ENCODE data around the gene HOXB5. TPM values are rescaled to one million over a fixed set of nuclear protein-coding genes. Genes with fewer than 3 reads are reported as not detected.

The HOXB5 gene
- polyA plus RNA-seq, 5 donors: 28.0 to 34.6 (median 29.8) TPM

GRCh38 chr17:48577330-48577945 lies 16.1 kb downstream of the HOXB5 start:
- DNase-seq: no peak

DNA sequence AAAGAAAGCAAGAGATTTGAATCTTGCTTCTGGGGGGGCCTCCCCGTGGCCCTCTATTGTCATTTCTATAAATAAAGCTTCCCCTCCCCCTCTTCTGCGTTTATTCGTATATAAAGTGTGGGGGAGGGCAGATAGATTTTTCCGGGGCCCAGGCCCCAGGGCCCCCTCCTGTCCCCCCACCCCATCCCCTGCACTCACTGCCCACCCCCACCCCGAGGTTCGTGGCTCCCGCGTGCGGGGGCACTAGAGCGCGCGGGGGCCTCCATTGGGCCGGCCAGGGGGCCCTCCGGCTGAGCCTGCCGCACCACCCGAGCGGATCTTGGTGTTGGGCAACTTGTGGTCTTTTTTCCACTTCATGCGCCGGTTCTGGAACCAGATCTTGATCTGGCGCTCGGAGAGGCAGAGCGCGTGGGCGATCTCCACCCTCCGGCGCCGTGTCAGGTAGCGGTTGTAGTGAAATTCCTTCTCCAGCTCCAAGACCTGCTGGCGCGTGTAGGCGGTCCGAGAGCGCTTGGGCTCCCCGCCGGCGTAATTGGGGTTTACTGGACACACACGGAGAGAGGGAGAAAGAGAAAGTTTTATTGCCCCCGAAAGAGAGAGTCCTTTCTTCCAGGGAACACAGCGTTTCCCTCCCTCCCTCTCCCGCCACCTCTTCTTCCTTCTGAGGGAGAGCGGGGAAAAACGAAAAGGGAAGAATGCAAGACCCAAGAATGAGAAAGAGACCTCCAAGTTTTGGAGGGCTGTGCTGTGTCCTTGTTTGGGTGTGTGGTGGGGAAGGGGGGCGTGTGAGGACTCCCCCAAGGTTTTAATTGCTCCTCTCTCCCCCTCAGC lies 16.9 kb downstream of the HOXB5 start:
- DNase-seq: no peak

- no peak for DNase-seq
Measured at GRCh38 chr17:48575673-48576478, 17.7 kb downstream of the HOXB5 start.

DNA sequence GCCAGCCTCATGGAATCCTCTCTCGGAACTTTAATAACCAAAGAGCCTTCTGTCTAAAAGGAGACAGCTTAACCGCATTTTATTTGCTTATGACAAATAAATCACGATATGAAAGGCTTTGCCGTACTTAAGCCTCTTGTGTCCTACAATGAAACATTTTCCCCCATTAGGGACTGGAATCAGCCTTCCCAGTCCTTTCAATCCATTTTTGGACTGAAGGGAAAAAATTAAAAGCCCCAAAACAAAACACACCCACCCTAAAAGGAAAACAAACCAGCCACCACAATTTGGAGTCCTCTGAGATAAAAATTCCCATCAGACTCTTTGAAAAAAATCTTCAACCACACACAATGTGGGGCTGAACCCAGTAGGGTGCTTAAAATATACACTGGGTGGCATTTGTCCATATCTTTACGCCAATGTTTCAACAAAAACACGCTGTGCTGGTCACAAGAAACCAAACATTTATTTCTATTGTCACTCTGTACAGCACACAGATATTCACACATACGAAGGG lies 18.5 kb downstream of the HOXB5 start:
- DNase-seq: no peak

DNA sequence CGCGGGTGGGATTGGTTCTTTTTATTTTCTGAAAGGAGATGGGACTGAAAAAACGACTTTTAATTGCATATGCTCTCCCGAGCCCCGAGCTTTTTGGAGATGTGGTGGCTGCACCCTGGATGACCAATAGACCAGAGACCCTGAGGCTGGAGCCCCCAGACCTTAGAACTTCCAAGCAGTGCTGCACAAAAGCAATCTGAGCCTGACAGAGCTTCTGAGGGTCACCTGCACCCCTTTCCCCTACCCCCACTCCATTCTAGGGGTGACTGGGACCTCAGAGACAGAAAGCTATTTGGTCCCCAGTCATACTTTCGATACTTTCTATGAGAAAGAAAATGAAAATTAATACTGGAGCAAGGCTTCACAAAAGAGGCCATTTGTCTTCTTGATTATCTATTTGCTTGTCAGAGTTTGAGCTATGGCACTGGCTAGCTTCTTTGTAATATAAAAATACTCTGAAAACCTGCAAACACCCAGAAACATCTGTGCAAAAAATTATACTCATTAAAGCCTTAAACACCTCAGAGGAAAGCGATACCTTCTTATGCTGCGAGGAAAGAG lies 19.0 kb downstream of the HOXB5 start:
- no peak for DNase-seq

- DNase-seq: no peak
Measured at GRCh38 chr17:48571826-48572417, 21.7 kb downstream of the HOXB5 start.

DNA sequence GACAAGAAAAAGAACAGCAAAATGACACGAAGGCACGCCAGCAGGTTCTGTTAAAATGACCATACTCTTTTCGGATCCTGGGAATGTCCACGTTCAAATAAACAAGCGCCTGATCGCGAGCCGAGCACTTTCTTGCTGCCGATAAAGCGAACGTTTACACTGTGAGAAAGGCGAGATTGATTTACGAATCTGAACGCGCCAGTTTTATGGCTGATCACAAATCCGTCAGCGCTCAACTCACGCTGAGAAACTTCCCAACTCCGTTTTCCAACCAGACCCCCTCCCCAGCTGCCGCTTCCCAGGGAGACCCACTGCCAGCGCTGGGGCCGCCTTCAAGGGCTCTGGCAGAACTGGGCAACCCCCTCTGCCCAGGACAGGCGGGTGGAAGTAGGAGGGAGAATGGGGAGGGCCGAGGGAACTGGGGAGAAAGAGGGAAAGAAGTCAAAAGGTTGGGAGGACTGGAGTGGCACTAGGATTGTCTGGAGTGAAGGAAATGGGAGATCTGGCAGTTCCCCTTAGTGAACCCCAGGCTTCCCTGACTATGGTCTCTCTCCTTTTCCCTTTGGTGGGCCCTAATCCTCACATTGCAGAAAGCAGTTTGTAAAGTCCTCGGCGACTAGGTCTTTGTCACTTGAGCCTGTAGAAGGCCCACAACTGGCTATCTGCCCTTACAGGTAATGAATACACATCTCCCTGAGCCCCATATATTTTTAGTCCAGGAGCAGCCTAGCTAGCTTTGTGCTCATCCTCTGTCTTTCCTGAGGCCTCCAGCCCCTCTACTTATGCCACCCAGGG lies 22.4 kb downstream of the HOXB5 start:
- no peak for DNase-seq

GRCh38 chr17:48570325-48571023 lies 23.1 kb downstream of the HOXB5 start:
- DNase-seq: no peak

DNA sequence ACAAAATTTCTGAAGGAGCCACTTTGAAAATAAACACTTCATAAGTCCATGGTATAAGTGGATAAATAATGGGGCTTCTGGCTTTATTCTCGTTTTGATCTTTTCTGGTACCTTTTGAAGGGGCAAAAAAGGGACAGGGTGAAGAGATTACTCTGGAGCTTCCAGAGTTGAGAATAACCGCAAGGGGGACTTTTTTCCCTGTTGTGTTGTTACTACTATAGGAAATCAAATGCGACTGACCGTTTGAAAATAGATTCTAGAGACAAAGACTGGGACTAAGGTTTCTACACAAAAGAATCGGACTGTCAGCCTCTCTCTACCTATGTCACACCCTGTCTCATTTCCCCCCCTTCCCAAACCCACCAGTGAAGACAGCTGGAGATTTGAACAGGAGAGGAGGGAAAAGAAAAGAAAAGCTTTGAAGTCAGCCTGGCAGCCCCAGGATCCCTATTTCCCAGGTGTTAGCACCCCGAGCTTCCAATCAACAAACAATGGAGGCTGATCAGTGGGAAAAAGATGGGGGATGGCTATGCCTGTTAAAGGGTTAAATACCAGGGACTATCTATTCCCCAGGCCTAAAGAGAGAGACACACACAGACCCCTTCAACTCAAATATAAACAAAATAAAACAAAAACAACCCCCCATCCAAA lies 23.8 kb downstream of the HOXB5 start:
- DNase-seq: no peak

DNA sequence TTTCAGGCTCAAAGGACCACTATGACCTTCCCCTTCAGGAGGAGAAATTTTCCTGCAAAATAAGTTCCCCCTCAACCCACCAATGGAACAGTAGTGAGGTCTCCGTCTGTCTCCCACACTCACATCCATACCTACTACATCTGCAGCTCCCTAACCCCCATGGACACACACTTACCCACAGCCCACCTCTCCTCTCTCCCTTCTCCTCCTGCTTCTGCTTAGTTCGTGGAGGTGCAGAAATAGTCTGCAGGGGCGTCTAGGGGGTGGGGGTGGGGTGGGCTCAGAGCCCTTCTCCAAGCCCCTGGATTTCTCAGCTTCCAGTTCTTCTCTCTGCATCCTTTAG lies 24.4 kb downstream of the HOXB5 start:
- no peak for DNase-seq

DNA sequence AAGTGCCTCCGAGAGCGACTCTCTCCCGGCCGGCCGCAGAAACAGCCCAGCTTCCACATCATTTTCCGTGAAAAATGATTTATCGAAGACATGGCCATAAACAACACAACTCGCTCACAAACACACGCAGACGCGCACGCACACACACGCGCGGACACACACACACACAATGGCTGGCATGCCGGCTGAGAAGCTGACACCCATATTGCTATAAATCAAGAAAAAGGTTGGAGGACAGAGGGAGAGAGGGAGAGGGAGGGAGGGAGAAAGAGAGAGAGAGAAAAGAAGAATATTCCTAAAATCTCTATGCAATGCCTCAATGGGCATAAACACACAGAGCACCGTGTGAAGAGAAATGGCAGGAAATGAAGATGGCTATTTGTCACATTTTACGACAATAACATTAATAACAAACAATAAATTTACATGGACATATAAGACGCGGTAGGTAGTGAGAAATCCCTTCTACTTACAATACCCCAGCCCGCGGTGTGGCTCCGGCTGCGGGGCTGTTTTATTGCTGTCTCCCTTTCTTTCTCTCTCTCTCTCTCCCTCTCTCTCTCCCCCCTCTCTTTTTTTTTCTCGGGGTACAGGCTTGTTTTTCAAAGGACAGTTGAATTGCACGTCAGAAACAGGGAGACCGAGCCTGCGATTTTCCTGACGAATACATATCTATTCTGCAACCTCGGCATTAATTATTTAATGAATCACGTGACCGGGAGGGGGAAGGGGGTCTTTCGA lies 24.9 kb downstream of the HOXB5 start:
- DNase-seq: no peak

DNA sequence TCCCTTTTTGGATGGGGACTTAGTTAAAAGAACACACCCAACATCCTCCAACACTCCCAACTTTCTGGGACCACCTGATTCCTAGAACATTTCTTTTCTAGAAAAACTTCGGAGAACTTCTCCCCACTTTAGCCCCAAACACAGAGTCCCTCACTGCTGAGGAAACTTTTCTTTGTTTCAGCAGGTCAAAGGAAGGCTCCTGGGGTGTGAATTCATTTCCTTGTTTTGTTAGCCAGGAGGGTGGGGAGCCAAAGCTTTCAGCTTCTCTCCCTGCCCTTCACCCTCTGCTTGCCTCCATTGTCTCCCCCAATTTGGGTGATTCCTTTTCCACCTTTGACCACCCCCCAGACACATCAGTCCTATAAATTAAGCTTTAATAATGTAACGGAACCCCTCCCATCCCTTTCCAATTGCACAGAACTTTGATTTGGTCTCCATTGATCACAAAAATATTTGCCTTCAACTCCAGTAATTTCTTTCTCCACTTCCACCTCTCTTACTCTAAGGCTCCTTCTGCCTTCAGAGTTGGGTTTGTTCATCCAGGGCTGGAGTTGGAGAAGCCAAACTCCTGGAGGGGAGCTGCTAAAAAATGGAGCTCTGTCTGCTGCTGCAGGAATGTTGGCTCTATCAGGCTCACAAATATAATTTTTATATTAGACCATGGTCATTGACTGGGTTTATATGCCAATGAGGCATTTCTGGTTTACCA lies 25.8 kb downstream of the HOXB5 start:
- no peak for DNase-seq

- no peak for DNase-seq
Measured at GRCh38 chr17:48567209-48567608, 26.4 kb downstream of the HOXB5 start.

- DNase-seq: no peak
Measured at GRCh38 chr17:48566717-48567116, 26.9 kb downstream of the HOXB5 start.

GRCh38 chr17:48565925-48566710 lies 27.5 kb downstream of the HOXB5 start:
- DNase-seq: no peak

DNA sequence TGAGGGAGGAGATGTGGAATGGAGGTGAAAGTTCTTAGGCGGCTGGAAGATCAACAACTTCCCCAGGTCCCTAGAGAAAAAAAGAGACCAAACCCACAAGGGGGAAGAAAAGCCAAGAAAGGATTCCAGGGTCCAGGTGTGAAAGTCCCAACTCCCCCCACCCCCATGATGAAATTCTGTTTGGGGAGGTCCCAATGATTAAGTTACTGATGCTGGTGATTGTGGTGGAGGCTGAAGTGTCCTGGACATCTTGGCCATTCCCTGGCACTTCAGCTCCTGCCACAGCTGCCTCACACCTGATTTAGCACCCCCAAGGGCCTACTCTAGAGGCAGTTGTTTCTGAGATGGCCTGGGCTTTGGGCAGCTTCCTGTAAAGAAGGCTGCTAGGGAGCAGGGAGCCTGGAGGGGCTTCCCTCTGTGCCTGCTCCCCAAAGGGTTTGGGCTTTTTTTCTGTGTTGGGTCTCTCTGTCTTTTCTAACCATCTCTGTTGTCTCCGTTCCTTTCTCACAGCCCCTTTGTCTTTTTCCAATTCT lies 28.5 kb downstream of the HOXB5 start:
- no peak for DNase-seq

All from right lung (tissue), 5 donors.